ENCODE measurements around the gene AAMP.

AAMP gene

DNA sequence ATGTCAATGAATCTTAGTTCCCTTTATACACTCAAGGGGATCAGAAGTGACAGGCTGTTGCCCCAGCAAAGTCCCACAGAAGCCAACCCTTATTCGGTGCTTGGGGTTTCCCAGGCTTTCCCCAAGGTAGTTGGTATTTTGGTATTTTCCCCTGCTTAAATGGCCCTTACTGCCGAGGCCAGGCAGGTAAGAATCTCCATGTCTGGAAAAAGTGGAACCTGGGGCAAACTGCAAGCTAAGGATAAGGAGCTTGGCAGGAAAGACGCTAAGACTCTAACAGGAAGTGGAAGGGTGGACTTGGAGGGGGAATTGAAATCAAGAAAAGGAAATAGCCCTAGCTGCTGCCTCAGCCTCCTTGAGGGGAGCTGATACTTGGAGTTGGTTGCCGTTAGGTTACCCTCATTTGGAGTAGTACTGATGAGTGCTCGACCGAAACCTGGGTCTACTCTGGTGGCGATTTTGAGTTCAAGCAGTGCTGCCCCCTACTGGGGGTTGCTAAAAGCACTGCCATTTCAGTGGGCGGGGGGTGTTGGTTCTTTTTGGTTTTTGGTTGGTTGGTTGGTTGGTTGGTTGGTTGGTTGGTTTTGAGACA, 12.5 kb downstream of the AAMP start:
- DNase-seq = no peak

DNA sequence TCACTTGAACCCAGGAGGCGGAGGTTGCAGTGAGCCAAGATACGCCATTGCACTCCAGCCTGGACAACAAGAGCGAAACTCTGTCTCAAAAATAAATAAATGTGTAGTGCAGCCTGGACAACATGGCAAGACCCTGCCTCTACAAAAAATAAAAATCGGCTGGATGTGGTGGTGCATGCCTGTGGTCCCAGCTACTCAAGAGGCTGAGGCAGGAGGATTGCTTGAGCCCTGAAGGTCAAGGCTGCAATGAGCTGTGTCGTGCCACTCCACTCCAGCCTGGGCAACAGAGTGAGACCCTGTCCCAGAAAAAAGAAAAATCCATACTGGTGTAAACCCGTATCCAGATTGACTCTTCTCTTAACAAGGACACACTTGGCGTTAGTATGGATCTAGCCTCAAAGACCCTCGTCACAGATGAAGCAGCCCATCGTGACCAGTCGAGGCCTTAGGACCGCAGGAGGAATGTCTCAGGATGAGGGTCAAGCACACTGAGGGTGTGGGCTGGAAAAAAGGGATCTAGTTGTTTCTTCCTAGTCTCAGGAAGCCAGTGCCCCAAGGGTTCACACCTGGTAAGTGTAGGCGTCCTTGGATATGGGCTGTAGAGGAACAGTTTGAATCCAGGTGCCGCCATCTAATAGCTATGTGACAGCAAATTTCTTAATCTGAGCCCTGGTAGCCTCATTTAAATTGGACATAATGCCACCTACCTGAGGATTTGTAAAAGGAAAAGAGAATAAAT, 13.2 kb downstream of the AAMP start:
- DNase-seq = no peak

DNA sequence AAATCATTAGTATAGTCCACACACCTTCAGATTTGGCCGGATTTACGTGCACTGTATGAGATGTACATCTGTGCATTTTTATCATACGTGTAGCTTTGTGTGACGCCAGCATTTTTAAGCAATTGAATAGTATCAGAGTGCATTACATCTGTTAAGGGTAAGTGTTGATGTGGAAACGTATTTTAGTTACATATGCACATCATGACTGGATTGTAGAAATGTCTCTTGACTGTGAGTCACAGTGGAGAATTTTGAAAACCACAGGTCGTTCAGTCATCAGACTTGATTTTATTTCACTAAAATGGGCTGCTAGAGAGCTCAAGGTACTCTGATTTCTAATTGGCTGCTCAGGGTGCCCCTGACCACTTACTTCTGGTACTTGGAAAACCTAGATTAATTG, 14.5 kb downstream of the AAMP start:
- no peak for DNase-seq

DNA sequence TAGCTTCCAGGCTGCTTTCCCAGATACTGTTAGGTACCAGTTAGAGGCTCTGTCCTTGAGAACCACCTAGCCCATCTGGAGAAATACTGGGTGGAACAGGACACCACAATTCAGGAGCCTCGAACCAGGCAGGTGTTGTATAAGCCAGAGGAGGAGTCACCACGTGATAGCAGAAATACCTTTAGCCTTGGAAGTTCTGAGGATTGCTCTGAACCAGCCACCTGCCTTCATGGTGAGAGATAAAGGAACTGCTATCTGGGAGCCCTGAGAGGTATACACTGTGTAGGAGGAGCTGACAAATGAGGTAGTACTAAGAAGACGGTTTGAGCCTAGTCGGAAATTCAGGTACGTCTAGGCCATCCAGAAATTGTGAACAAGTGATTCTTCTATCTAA, 16.7 kb downstream of the AAMP start:
- DNase-seq = no peak

DNA sequence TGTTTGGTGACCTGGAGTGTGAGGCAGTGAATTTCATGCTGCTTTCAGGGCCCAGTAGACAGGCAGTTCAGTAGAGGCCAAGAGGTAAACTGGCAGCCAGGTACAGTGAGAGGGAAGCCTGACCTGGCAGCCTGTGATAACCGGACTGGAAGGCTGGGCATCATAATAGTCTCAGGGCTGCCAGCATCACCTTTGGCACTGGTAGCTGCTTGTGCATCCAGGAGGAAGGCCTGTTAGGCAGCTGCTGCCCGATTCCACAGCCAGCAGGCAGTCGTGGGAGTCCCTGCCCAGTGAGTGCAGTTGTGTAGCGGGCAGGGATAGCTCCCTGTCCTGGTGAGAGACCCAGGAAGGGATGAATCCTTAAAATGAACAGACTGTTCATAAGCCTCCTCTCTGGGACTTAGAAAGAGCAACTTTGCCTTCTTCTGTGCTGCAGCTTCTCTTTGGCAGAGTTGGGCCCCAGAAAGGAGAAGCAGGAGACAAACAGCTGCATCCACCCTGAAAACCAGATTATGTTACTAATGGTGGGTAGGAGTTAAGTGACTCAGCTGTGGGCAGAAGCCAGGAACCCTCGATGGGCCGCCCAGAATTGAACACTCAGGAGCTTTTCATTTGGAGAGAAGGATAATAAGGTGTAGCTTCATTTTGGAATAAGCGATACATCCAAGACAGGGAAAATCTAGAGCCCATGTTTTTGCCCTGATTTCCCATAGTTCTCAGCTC, 17.3 kb downstream of the AAMP start:
- DNase-seq = no peak

DNA sequence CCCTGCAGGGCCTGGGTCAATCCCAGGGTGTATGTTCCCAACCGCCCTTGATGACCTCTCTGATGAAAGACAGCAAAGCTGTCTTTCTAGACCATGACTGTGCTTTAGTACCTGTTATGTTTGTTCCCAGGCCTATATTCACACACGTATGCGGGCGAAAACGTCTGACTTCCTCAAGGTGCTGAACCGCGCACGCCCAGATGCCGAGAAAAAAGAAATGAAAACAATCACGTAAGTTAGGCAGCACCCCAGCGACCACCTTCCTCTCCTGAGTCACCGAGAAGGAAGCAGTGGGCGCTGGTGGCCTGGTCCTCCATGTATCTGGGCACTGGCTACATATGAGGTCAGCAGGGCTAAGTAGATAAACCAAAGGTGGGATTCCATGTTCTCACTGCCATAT, 20.2 kb downstream of the AAMP start:
- no peak for DNase-seq

DNA sequence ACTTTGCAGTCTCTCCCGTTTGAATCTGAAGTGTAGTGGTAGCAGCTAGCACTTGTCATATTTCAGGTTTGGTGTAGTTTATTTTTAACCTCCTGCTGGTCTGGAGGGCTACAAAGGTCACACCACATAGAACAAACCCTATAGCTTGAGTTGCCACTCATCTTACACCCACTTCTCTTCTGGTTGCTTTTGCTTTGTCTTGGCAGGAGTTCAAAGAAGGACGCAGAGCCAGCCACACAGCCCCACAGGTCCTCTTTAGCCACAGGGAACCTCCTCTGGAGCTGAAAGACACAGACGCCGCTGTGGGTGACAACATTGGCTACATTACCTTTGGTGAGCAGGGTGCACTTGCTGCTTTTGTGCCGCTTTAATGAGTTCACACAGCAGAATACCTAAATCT, 24.7 kb downstream of the AAMP start:
- no peak for DNase-seq

DNA sequence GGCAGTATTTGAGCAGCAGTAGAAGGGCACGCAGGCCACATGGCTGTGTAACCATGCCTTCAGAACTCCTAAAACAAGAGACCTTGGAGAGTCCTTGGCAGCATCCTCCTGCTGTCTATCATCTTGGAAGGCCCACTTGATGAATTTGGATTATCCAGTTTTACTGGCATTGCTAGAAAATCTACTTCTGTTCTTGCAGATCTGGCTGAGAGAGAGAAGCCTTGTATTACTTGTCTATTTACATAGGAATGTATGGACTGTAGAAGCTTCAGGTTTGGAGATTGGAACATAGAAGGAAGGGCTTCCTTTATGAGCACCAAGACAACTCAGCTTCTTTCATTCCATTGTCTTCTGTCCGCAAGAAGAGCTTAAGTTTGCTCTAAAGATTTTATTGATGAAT, 25.3 kb downstream of the AAMP start:
- DNase-seq = no peak

DNA sequence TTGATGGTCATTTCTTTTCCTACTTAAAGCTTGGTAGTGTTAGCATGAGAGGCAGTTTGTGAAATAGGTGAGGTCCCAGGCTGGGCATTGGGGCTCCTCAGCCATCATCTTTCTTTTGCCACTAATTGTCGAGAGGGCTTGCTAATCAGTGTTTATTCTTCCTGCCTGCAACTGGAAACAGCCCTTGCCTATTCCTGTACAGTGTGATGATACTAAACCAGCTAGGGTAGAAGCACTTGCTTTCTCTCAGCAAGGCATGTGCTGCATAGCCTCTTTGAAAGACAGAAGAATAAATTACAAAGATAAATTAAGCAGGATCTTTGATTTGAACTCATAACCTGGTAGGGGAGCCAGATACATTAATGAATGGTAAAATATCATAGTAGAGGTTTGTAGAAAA, 25.7 kb downstream of the AAMP start:
- no peak for DNase-seq

DNA sequence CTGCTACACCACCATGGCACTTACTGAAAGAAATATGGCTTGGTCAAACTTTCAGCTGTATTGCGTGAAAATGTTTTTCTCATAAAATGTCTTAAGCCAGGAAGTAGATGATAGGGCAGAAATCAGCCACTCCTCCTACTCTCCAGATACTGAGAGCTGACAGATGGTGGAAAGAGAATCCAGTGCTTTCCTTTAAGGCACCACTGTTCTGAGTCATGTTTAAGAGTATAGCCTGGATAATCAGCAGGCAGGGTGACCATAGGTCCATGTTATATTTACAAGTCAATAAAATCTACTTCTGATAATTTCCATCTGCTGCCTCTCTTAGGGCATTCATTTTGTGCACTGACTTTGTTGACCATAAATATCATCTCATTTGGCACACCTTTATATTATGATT, 31.1 kb downstream of the AAMP start:
- DNase-seq = no peak

DNA sequence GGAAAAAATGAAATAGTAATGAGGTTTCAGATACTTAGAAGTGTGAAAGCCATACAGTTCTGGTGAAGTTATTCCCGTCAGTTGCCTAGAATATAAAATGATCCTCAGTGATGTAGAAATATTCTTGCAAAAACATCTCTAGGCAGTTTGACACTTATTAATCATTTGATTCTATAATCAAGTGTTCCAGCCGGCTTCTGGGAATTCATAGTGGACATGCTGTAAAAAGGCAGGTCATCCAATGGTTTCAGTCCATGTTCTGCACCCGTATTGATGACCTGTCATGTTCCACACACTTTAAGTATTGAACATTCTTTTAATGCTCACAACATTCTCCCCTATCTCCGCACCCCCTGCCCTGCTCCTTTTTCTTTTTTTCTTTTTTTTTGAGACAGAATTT, 33.1 kb downstream of the AAMP start:
- no peak for DNase-seq

DNA sequence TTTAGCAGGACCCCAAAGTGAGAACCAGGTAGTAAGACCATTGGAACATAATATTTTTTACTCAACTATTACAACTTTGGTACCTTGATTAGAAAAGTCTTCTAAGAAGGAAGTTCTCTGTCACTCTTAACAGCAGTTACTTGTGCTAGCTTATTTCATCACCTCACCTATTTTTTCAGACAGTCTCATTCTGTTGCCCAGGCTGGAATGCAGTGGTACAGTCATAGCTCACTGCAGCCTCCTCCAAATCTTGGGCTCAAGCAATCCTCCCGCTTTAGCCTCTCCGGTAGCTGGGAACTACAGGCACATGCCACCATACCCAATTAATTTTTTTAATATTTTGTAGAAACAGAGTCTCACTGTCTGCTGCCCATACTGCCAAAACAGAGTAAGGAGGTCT, 34.9 kb downstream of the AAMP start:
- DNase-seq = no peak

DNA sequence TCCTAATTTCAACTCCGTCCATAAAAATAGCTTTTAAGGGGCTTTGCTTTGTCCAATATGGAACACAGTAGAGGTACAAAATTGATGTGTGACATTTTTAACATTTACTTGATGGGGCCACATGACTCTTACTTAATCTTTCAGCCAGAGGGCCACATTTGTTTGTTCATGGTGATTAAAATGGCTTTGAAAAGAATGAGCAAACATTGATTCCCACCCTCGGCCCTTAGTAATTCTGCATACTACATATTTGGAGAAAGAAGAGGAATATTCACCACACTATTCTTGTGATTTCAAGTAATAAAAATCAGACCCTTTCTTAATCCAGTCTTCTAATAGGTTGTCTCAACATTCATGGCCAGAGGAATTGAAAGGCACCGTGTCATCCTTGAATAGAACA, 35.4 kb downstream of the AAMP start:
- no peak for DNase-seq

DNA sequence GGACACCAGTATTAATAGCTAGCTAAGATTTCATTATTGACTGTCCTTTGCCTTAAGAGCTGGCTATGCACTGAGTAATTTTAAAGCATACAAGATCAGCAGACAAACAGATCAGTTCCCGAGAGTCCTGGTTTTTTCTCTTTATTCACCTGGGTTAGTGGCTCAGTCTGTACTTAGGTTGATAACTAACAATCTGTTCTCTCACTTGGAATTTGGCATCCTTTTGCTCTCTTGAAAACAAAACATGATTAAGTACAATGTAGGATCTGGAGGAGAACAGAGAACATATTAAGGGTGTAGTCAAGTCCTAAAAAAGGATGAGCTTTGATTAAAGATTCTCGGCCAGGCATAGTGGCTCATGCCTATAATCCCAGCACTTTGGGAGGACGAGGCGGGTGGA, 36.4 kb downstream of the AAMP start:
- DNase-seq = no peak

DNA sequence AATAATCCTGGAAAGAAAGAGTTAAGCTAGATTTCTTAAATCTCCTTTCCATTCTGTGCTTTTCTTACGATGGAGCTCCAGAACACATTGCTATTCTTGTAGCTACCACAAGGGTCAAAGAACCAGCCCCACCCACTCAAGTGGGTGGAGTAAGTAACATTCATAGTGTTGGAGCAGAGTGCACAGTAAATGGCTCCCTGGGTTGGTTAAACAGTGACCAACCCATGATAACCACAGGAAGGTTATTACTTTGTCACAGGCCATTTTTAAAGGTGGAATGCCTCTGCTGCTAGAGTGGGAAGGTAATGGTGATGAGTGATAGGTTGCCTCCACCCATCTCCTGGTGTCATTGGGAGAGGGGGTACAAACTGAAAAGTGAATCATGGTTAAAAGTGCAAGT, 39.1 kb downstream of the AAMP start:
- no peak for DNase-seq

DNA sequence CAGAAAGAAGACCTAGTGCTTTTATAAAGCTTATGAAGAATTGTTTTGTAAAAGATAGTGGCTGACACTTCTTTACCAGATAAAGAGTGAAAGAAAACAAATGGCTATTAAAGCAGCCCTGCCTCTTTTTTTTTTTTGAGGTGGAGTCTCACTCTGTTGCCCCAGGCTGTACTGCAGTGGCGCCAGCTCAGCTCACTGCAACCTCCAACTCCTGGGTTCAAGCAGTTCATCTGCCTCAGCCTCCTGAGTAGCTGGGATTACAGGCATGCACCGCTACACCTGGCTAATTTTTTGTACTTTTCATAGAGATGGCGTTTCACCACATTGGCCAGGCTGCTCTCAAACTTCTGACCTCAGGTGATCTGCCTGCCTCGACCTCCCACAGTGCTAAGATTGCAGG, 40.1 kb downstream of the AAMP start:
- DNase-seq = no peak

DNA sequence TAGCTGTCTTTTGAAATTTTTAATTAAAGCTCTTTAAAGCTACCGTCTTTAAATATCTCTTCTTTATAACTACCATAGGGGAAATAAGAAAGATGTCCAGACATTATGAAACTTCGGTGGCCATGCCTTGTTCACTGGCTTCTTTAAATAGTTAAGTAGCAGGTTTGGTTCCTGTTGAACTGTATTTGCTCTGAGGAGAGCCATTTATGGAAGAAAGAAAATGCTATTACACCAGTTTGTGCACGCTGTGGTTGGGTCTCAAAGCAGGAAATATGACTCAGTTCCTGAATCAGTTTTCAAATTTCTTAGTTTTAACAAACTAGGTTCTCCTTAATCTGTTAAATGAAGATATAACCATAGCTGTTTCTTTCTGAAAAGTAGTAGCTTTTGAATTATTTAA, 40.7 kb downstream of the AAMP start:
- DNase-seq = no peak

DNA sequence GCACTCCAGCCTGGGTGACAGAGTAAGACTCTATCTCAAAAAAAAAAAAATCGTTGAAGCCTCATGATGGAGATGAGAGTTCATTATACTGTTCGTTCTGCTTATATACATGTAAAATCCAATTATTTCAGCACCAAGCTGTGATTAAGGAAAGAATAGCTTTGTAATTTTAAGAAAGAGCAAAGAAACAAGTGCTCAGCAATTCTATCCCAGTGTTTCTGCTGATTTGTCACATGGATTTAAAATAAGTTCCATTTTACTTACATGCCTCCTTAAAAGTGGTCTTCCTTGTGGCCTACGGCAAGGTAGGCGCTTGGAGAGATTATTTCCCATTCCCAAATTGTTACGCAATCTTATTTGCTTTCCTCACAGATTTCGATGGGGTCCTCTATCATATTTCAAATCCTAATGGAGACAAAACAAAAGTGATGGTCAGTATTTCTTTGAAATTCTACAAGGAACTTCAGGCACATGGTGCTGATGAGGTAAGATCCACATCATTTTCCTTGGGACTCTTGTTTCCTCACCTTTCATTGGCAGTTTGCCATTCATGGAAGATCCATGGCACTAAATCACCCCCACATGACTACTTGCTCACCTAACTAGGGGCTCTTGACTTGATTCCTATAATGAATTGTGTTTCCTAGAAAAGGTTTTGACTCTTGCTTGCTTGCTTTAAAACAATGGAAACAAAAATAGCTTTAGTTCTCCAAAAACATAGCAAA, 41.4 kb downstream of the AAMP start:
- no peak for DNase-seq

DNA sequence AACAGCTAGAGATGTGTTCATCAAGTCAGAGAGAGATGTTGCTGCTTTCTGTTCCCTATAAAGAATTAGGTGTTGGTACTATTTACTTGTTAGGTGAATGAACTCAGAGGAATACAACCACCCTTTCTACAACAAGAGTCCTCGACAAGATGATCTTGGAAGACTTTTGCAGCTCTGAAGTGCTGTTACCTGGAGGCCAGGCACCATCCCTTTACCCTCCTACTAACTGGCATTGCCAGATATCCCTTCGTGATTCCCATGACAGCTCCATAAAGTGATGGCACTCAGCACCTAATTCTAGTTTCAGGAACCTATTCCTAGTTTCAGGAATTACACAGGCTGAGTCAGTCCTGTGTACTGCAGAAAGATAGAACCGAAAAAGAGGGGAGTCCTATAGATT, 43.0 kb downstream of the AAMP start:
- DNase-seq = no peak

DNA sequence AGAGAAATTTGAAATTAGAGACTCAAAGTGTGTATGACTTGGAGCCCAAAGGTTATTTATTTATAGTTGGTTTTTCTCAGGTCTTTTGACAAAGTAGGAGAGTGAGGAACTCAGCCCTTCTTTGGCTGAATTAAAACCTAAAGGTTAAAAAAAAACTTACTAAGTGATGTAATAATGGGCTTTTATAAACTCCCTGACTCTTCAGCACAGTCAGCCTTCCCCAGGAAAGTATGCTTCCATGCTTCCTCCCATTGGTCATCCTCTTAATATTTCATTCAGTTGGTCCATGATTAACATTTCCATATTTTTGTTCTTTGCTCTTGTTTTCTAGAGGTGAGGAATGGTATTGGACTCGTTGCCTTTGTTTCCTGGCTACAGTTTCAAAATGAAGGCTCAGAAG, 45.8 kb downstream of the AAMP start:
- DNase-seq = no peak

DNA sequence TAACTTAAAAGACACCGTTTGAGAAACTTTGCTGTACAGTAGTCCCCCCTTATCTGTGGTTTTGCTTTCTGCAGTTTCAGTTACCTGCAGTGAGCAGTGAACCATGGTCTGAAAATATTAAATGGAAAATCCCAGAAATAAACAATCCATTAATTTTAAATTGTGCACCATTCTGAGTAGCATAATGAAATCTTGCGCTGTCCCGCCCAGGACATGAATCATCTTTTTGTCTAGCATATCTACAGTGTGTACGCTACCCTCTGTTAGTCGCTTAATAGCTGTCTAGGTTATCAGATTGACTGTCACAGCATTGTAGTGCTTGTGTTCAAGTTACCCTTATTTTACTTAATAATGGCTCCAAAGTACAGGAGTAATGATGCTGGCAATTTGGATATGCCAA, 46.9 kb downstream of the AAMP start:
- DNase-seq = no peak

DNA sequence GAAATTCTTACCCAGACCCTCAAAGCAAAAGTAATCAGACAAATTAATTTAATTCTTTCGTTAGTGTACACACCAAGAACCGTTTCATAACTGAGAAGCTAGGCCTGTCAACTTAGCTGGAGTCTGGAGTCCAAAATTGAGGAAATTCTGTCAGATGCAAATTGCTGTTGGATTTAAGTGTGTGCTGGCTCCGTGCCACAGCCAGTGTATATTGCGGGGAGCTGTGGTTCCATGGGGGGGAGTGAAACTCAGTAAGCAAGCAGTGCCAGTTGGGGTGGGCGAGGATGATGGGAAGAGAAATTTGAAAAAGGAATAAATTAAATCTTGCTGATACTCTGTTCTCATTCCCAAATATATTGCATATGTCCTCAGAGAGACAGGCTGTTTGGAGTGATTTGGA, 48.9 kb downstream of the AAMP start:
- DNase-seq = no peak

DNA sequence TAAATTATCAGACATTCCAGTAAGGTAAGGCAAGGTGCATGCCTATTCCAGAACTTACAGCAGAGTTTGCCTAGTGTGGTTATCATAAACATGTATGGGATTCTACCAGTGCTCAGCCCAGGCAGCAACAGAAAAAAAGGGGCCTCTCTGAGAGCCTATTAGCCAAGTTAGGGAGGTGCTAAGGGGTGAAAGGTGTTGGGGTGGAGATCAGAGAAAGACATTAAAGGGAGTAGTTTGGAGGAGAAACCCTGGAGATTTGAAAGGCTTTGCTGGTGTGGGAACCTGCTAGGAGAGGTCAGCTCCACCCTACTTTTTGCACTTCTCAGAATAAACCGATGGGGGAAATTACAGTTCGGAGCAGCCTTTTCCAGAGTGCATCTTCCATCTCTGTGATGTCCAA, 50.0 kb downstream of the AAMP start:
- DNase-seq = no peak
